Renal pelvis (tissue), 12 donors: ENCODE data around the gene TDO2. TPM values are rescaled to one million over a fixed set of nuclear protein-coding genes. Genes with fewer than 3 reads are reported as not detected.
"Not testable (repeated sequence)": the region's sequence is repeated elsewhere in the genome, so short reads cannot be mapped to it uniquely, and the experiment has no call there.

ENCODE experiments used
- DNase-seq: peaks from one replicate; pipeline ENCODE4 v3.0.0-alpha.2; 2013
- long read RNA-seq, 16 experiments: transcript quantifications; one replicate each; lab custom pipeline, GENCODE V29; 2026
- polyA plus RNA-seq, 3 donors: library from polyadenylated mRNA; unstranded; fragments of 120-200 nt; gene quantifications; one replicate each; pipeline ENCODE4 v1.2.1, GENCODE V29; 2013; ENCODE audit not compliant: insufficient read length in 3 of 3

The TDO2 gene
- polyA plus RNA-seq: 1 to 10 TPM; 2.0 to 3.5 (median 2.7) TPM
- long read RNA-seq, donor 1: 0 reads
- long read RNA-seq, donor 2: 0 reads
- long read RNA-seq, donor 3, partial matches to known transcripts: 0 of 1 reads
- long read RNA-seq, donor 3, other reads (novel, unspliced or antisense): 0 of 1 reads
- long read RNA-seq, donor 4, partial matches to known transcripts: 0 of 2 reads
- long read RNA-seq, donor 4, other reads (novel, unspliced or antisense): 0 of 2 reads
- long read RNA-seq, donor 5: 0 reads
- long read RNA-seq, donor 6, partial matches to known transcripts: 6 of 8 reads
- long read RNA-seq, donor 6, other reads (novel, unspliced or antisense): 0 of 8 reads
- long read RNA-seq, donor 7: 0 reads
- long read RNA-seq, donor 8: 0 reads
- long read RNA-seq, donor 9, partial matches to known transcripts: 0 of 1 reads
- long read RNA-seq, donor 9, other reads (novel, unspliced or antisense): 0 of 1 reads
- long read RNA-seq, donor 10, transcript TDO2-208 (12 exons, 1,701 nt): major isoform, 5 of 5 reads
- long read RNA-seq, donor 10, partial matches to known transcripts: 0 of 5 reads
- long read RNA-seq, donor 10, other reads (novel, unspliced or antisense): 0 of 5 reads
- long read RNA-seq, donor 11: 0 reads
- long read RNA-seq, donor 12: 0 reads
- long read RNA-seq, donor 13: 0 reads
- long read RNA-seq, donor 14, partial matches to known transcripts: 0 of 4 reads
- long read RNA-seq, donor 14, other reads (novel, unspliced or antisense): 0 of 4 reads
- long read RNA-seq, donor 15: 0 reads
- long read RNA-seq, donor 16, partial matches to known transcripts: 0 of 1 reads
- long read RNA-seq, donor 16, other reads (novel, unspliced or antisense): 0 of 1 reads

DNA sequence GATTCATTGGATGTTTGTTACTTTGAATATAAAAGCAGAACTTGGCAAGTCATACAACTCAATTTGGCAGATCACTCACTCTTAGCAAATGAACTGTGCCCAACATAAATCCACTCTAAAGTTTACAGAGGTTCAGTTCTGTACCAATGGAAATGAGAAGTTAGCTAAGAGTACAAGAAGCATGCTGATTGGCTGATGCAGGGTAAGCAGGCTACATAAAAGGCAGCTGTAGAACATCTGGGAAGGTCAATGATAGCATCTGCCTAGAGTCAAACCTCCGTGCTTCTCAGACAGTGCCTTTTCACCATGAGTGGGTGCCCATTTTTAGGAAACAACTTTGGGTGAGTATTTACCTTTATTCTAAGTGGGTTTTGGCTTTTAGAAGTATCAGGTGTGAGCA is at the start of gene TDO2:
TSS of gene TDO2 (plus strand) at position 244 of the 400 bp plus-strand sequence. CDS start at position 307, 63 bp downstream.
- no peak for DNase-seq

DNA sequence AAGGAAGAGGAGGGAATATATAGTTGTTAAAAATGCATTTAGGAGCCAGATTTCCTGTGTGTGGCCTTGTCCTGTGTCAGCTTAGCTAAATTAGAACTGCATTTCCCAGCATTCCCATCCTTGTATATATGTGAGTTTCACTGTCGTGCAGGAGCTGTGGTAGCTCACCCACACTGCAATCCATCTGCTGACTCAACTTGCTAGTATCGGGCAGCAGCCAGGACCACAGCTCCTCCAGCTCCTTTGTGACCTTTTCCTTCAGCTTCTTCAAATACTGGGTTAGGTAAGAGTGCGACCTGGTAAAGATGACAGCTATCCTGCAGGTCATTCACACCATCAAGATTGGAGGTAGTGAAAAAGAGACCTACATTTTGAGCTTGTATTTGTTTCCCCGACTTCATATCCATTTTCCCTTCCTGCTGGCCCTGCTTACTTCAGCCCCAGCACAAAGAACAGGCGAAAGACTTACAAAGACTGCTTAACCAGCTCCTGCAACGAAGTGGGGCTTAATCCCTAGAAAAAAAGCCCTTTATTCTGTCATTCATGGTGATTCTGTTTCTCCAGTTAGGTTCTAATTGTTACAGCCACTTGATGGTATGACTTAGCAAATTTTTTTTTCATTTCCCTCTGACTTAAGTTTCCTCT is 48.8 kb upstream of the TDO2 start:
- no peak for DNase-seq

DNA sequence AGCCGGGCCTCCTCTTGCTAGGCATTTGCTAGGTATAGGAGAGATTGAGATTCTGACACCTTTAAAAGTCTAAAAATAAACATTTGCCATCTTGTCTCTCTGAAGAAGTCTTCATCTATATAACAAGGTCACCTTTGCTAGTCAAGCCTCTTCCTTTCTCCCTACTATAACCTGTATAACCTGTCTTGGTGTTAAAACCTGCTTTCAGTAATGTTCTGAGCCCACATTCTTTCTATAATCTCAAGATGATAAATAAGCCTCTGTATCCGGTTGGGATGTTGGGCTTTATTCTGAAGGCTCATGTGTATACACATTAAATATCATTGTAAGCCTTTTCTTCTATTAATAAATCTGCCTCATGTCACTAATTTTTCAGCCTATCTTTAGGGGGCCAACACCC is 47.6 kb upstream of the TDO2 start:
- DNase-seq: no peak

DNA sequence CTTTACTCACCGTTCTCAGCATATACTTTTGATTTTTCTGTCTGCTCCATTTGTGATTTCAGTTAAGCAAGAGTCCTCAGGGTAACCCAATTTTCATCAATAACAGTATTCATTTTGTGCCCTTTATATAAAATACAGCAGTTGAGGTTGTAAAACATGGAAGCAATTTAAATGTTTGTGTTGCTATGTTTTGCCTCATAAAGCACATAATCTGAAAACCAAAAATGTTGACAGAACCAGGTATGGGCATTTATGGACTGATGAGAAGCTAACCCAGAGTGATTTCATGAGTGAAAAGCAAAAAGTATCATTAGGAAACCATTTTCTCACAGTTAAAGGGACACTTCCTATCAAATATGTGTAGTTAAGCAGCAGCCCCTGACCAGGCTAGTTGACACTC is 37.3 kb upstream of the TDO2 start, which contains the start of gene ASIC5:
TSS of gene ASIC5 (minus strand) at position 101 of the 400 bp plus-strand sequence. CDS start at position 50, 51 bp downstream.
- no peak for DNase-seq

DNA sequence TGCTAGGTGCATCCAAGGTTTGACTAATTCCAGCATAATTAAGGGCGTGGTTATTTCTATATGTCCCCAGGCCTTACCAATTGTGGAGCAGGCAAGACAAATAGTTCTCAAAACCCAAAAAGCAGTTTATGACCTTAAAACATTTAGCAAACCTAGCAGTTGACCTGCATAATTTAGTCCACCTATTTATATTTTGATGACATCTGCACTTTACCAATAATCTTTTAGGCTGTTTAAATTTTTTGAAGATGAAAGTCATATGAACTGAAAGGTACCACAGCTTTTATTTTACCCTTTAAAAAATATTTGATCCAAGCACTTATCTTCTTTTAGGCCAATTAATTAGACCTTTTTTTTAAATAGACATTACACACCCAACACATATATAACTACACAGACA is 27.6 kb upstream of the TDO2 start:
- no peak for DNase-seq

DNA sequence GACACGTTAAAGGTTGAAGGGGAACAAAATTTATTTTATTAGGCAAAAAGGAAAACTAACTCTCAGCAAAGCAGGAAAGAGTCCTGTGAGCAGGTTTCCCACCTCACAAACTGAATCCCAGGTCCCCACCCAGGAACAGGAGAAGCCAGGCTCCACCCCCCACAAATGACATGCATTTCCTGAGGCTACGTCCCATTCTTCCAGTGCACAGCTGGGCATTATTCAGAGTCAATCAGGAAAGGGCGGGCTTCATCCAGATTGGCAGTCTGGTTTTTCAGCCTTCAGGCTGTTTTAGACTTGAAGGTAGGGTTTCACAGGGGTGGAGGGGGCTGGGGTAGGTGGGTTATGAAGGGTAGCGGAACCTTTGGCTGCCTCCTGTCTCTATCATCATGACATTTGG is 25.5 kb upstream of the TDO2 start:
- DNase-seq: no peak

DNA sequence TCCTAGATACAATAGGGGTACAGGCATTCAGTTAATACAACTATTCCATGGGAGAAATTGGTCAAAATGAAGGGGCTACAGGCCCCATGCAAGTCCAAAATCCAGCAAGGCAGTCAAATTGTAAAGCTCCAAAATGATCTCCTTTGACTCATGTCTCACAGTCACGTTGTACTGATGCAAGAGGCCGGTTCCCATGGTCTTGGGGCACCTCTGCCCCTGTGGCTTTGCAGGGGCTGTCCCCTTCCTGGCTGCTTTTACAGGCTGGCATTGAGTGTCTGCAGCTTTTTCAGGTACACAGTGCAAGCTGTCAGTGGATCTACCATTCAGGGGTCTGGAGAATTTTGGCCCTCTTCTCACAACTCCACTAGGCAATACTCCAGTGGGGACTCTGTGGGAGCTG is 24.9 kb upstream of the TDO2 start:
- DNase-seq: no peak

DNA sequence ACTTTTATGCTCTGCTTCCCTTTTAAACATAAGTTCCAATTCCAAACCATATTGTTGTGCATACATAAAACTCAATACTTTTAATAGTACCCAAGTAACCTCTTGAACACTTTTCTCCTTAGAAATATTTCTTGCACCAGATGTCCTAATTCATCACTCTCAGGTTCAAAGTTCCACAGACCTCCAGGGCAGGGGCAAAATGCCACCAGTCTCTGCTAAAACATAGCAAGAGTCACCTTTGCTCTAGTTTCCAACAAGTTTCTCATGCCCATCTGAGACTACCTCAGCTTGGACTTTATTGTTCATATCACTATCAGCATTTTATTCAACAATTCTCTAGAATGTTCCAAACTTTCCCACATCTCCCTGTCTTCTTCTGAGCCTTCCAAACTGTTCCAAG is 23.7 kb upstream of the TDO2 start:
- DNase-seq: no peak

DNA sequence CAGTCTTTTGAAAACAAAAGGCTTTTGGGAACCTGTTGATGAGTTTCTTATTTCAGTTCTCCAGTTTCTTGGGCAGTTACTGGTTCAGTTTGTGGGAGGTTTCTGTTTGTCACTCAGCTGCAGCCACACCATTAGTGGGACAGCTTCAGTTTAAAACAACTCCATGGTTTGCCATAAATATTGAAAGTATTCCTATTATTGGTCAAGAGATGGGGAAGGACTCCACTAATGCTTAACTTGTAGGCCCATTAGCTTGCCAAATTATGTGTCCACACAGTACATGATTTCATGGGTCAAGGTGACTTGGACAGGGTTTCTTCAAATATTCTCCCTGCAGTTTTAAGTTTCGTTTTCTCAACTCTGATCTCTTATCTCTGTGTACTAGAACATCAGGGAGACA is 21.9 kb upstream of the TDO2 start:
- DNase-seq: no peak

DNA sequence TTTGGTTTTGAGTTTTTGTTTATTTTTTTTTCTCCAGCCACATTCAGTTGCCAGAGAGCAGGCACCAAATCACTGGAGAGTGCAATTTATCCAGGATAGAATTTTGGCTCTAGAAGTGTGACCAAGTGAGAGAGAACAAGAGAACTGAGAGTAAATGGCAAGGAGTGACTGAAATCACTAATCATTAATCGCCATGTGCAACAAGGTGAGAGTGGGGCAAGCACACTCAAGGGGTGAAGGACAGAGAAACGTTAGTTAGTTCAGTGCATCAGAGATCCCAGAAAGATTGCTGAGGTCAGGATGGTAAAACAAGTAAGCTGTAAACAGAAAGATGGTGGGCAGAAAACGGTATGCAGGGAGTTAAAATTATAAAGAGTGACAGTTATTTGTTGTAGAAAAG is 19.6 kb upstream of the TDO2 start:
- no peak for DNase-seq

DNA sequence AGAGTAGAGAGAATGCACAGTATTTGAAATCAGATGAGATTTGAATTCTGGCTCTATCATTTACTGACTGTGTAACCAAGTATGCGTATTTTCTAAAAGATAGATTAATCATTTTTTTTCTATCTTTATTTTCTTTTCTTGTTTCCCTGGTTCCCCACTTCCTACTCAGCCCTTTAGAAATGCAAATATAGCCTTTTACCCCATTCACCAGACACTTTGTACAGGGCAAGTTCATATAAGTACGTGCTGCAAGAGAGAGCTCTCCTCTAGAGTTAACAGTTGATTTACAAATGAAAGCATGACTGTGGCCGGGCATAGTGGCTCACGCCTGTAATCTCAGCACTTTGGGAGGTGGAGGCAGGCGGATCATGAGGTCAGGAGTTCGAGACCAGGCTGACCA is 17.8 kb upstream of the TDO2 start:
- DNase-seq: no peak

DNA sequence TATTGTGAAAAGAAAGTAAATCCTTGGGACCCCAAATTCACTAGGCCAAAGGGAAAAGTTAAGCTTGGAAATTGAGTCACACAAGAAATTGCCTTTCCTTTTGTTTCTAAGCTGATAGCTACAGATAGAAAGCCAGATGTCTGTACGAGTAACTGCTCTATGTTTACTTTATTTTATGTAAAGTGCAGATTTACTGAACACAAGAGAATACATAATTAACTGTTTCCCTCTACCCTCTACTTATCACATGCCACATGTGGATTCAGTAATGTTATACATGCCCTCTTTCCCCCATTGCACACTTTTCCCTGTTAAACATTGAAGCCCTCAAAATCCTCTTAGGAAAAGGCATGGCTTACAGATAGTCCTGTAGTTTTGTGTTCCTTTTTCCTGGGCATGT is 16.5 kb upstream of the TDO2 start:
- no peak for DNase-seq

DNA sequence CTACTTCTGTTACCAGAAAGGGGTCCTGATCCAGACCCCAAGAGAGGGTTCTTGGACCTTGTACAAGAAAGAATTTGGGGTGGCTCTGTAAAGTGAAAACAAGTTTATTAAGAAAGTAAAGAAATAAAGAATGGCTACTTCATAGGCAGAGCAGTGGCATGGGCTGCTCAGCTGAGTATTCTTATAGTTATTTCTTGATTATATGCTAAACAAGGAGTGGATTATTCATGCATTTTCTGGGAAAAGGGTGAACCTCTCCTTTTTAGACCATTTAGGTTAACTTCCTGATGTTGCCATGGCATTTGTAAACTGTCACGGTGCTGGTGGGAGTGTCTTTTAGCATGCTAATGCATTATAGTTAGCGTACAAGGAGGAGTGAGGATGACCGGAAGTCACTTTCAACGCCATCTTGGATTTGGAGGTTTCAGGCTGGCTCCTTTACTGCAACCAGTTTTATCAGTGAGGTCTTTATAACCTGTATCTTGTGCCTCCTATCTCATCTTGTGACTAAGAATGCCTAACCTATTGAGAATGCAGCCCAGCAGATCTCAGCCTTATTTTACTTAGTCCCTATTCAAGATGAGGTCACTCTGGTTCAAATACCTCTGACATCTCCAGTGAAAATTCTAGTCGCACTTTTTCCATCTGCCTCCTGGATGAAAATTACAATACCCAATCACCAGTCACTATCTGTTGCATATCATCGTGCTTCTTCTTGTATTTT is 15.5 kb upstream of the TDO2 start:
- no peak for DNase-seq

DNA sequence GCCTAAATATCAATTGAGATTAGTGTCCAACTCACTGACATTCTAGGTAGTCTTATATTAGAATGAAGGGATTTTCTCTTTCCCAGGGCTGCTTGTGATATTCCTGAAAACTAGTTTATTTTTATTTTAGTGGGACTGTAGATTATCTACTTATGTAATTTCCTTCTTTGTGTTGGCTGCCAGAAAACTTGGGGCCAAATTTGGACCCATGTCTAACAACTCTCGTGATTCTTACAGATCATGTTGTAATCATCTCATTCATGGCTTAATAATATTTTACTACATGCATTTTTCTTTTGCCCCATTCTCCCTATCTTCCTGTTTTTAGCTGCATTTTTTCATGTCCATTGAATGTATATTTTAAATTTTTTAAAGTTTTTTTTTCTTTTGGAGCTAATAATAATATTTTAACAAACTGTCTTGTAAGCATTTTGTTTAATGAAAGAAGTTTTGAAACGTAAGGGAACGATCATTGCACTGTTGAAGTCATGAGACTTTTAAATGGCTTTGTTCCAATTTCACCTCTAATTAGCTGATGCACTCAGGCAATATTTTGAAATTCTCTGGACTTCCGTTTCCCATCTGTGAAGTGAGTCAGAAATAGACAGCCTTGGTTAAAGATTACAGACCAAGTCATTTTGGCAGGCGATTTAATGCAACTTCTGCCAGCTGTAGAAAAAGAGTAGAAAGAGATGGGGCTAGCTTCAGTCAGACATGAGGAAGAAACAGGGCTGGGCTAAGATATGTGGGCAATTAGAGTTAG is 14.3 kb upstream of the TDO2 start:
- no peak for DNase-seq

DNA sequence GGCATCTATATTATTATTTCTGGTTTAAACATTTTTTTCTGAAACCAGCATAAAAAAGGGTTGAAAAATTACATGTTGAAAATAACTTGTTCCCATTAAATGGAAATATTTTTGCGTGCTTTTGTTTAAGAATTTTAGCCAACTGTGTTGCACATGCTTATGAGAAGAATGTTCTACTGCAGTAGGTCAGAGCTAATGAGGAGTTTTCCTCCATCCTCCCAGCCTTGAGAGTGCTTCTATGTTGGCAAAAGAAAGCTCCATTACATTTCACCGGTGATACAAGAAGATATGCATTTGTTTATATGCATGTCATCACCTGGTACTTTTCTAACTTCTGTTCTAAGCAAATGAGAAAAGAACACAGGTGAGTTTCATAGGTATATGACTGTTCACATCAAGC is 13.6 kb upstream of the TDO2 start:
- no peak for DNase-seq

DNA sequence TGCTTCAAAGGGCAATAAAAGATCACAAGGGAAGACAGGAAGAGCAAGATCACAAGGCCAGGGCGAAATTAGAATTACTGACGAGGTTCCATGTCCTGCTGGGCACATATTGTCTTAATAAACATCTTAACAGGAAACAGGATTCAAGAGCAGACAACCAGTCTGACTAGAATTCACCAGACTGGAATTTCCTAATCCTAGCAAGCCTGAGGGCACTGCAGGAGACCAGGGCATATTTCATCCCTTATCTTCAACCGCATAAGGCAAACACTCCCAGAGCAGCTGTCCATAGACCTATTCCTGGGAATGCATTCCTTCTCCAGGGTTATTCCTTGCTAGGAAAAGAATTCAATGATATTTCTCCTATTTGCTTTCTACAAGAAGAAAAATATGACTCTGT is 12.4 kb upstream of the TDO2 start:
- no peak for DNase-seq

DNA sequence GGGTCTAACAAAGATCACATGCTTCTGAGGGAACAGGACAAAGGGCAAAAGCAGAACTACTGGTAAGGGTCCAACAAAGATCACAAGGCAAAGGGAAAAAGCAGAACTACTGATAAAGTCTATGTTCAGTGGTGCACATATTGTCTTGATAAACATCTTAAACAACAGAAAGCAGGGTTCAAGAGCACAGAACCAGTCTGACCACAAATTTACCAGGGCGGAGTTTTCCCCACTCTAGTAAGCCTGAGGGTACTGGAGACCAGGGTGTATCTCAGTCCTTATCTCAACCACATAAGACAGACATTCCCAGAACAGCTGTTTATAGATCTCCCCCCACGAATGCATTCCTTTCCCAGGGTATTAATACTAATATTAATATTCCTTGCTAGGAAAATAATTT is 5.1 kb upstream of the TDO2 start:
- DNase-seq: not testable (repeated sequence)

DNA sequence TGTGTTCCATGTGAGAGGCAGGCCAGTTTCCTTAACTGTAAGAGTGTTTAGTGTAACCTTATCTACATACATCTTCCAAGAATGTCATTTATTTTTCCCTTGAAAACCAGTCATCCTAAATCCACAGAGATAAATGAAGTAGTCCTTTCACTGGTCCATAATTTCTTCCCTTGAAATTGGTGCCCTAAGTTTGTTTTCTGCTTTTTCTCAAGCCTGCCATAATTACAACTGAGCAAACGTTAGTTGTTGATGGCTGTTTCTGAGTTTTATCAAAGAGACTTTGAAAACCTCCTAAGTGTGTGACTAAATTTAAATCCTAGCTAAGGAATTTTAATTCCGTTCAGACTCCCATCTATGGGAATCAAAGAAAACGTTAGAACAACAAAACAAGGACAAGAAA is 3.6 kb upstream of the TDO2 start:
- DNase-seq: no peak

DNA sequence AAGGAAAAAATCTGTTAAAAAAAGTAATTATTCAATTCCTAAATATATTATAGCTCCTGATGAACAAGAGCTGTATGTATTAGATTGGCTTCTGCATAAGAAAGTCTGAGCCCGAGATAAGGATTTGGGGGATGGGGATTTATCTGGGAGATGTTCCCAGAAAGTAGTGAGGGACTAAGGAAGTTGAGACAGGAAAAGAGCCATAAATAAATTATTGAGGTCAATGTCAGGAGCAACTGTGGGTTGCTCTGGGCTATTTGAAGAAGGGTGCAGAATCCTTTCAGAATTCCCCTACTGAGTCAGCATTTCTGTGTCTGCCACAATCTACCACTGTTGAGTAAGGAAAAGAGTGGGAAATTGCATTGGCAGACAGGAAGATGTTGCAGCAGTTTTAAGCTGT is 3.1 kb upstream of the TDO2 start:
- DNase-seq: peak; percentile 38

DNA sequence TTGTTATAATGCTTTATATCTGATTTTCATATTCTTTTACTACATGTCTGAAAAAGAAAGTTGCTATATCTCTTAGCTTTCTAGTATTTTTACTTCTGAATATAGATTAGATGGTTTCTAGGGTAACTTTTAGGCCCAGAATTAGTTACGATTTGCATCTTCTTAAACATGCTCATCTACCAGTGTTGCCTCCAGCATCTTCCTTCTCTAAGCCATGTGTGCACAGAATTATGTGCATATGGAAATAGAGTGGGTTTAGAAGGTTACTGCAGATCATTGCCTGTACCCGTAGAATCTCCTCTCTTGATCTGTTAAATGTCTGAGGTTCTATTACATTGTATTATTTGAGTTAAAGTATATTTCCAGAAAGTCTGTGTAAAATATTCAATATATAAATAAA is 2.5 kb upstream of the TDO2 start:
- DNase-seq: no peak

DNA sequence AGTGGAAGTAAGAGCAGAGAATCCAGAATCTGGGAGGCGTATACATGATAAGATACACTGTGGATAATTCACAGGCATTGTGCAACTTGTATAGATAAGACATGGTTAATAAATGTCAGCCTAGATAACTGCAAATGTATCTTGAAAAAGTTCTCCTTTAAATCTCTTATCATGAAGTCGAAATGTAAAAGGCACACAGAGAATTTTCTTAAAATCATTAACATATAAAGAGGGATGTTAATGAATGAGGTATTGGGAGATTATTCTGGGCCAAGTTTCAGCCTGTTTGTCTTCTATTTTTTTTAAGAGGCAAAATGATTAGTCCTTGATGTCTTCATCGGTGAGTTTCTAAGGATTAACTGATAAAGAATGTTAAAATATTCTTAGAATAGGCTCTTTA is 835 bp downstream of the TDO2 start:
- no peak for DNase-seq
